GM12878 (cell line): ENCODE data around the gene SAAL1. TPM values are rescaled to one million over a fixed set of nuclear protein-coding genes. Genes with fewer than 3 reads are reported as not detected.

Experiments
- ATAC-seq: fragments of 200-7000 bp; cut with Tn5 transposase; 3 replicates; pipeline ENCODE4 v1.9.1; 2020; ENCODE audit warnings: mild to moderate bottlenecking, moderate library complexity
- BruUV-seq: library from RNA; stranded (reverse); fragments of 400-500 nt; replicated peaks from 2 replicates; lab custom pipeline; 2021; lab: Mats Ljungman, UMichigan
- CTCF ChIA-PET: fragments of 300-600 bp; sonication (Branson Sonifier 250); formaldehyde crosslinking; extraction: SDS; loops from one replicate; lab custom pipeline; 2021; ENCODE audit warnings: inconsistent platforms; lab: Yijun Ruan, JAX
- POLR2A ChIA-PET: fragments of 350-600 bp; formaldehyde crosslinking; extraction: SDS; loops from one replicate; lab custom pipeline; 2021; ENCODE audit warnings: inconsistent platforms; lab: Charles Lee
- RAD21 ChIA-PET: fragments of 300-600 bp; sonication (Branson Sonifier 250); formaldehyde crosslinking; loops from one replicate; lab custom pipeline; 2023; ENCODE audit warnings: antibody characterized with exemption; ENCODE audit not compliant: unreplicated experiment; lab: Charles Lee
- SMC1A ChIA-PET: fragments of 300-600 bp; sonication (Branson Sonifier 250); formaldehyde crosslinking; loops from one replicate; lab custom pipeline; 2023; ENCODE audit not compliant: unreplicated experiment, uncharacterized antibody; lab: Charles Lee
- DNase-seq: peaks from one replicate; pipeline ENCODE4 v3.0.0-alpha.2; 2011; ENCODE audit warnings: low read depth, low spot score
- FAIRE-seq: peaks from 3 replicates; lab custom pipeline; 2011; peaks lifted over from hg19 to GRCh38; lab: Jason Lieb, UNC
- H2AFZ ChIP-seq: 2 replicates; pipeline ENCODE4 v1.6.0; 2011; ENCODE audit warnings: low read depth, low read length, control low read depth; ENCODE audit not compliant: control insufficient read depth
- H3K27ac ChIP-seq: 2 replicates; pipeline ENCODE4 v1.5.1; 2011; ENCODE audit warnings: control low read depth; ENCODE audit not compliant: control insufficient read depth, insufficient read depth
- H3K27me3 ChIP-seq, 2 experiments: replicated peaks in 1 of 2; 2 replicates each; pipeline versions ENCODE4 v1.6.0 to v1.6.1; 2011; ENCODE audit warnings: low read length in 1 of 2; ENCODE audit not compliant: control insufficient read depth in 2 of 2, insufficient read depth in 2 of 2
- H3K36me3 ChIP-seq, 2 experiments: 2 replicates each; pipeline ENCODE4 v1.5.1; 2011; ENCODE audit warnings: low read length in 1 of 2; ENCODE audit not compliant: control insufficient read depth in 2 of 2, insufficient read depth in 2 of 2
- H3K4me1 ChIP-seq: 2 replicates; pipeline ENCODE4 v1.6.1; 2011; ENCODE audit warnings: mild to moderate bottlenecking, low read length, moderate library complexity, mixed read lengths; ENCODE audit not compliant: control insufficient read depth, insufficient read depth
- H3K4me2 ChIP-seq: 2 replicates; pipeline ENCODE4 v1.6.0; 2011; ENCODE audit warnings: control low read depth; ENCODE audit not compliant: control insufficient read depth, insufficient read depth
- H3K4me3 ChIP-seq: fragments of 200-600 bp; sonication (generic); 2 replicates; pipeline ENCODE4 v1.5.1; 2016
- H3K79me2 ChIP-seq: 2 replicates; pipeline ENCODE4 v1.6.0; 2011; ENCODE audit warnings: low read length; ENCODE audit not compliant: control insufficient read depth, insufficient read depth
- H3K9ac ChIP-seq: 2 replicates; pipeline ENCODE4 v1.8.0; 2011; ENCODE audit warnings: low read length, control low read depth, mixed read lengths; ENCODE audit not compliant: control insufficient read depth, insufficient read depth
- H3K9me3 ChIP-seq: replicated peaks from 3 replicates; pipeline ENCODE4 v1.5.1; 2011; ENCODE audit warnings: mild to moderate bottlenecking, low read length; ENCODE audit not compliant: control insufficient read depth, insufficient read depth
- H4K20me1 ChIP-seq: 2 replicates; pipeline ENCODE4 v1.6.0; 2011; ENCODE audit not compliant: control insufficient read depth, insufficient read depth
- CREB1 ChIP-seq: IDR thresholded peaks from 2 replicates; pipeline ENCODE4 v1.6.1; 2012; ENCODE audit warnings: low read depth, mild to moderate bottlenecking, inconsistent platforms
- ESRRA ChIP-seq: IDR thresholded peaks from 2 replicates; pipeline ENCODE4 v1.6.1; 2012; ENCODE audit warnings: mild to moderate bottlenecking, low read length, improper control_type of control experiment
- GATAD2B ChIP-seq: fragments of 450-650 bp; conservative IDR thresholded peaks from 2 replicates; pipeline ENCODE4 v1.6.1; 2017; ENCODE audit warnings: low read depth, mild to moderate bottlenecking, moderate library complexity
- IKZF1 ChIP-seq: fragments of 450-650 bp; conservative IDR thresholded peaks from 2 replicates; pipeline ENCODE4 v1.6.1; 2017; ENCODE audit warnings: antibody characterized with exemption, mild to moderate bottlenecking
- SIX5 ChIP-seq: IDR thresholded peaks from 2 replicates; pipeline ENCODE4 v1.6.1; 2011; ENCODE audit warnings: mild to moderate bottlenecking, low read depth, low read length, moderate library complexity; ENCODE audit not compliant: severe bottlenecking
- SMAD1 ChIP-seq: fragments of 450-650 bp; IDR thresholded peaks from 2 replicates; pipeline ENCODE4 v1.6.1; 2018; ENCODE audit warnings: mild to moderate bottlenecking, low read depth; ENCODE audit not compliant: partially characterized antibody
- YBX1 ChIP-seq: fragments of 450-650 bp; IDR thresholded peaks from 2 replicates; pipeline ENCODE4 v1.6.1; 2016; ENCODE audit warnings: antibody characterized with exemption
- WGBS: methylation state at CpG from one replicate; pipeline ENCODE4 v1.1.6; 2016; ENCODE audit warnings: low lambda C conversion rate; ENCODE audit not compliant: insufficient replicate concordance, insufficient coverage; ENCODE audit errors: missing lambda C conversion rate; 5-methylcytosine and 5-hydroxymethylcytosine counted together
- in situ Hi-C: fragments of 300-500 bp; cut with MboI; formaldehyde crosslinking; loops from 9 replicates; pipeline ENCODE4 v1.14.3; 2018; ENCODE audit warnings: mixed read lengths
- intact Hi-C: fragments of 100-400 bp; cut with micrococcal nuclease; formaldehyde crosslinking; loops from one replicate; pipeline ENCODE4 v1.14.2; 2022; ENCODE audit not compliant: unreplicated experiment
- polyA plus RNA-seq, 11 experiments: library from polyadenylated mRNA; depleted of rRNA in 4 of 11; unstranded in 6 of 11; stranded (reverse) in 5 of 11; fragments of >200 nt; fragmentation: Nextera tagmentation in 4 of 11; fragmentation: Illumina TruSeq in 1 of 11; extraction: Ambion mirVana in 4 of 11; extraction: Trizol in 1 of 11; gene quantifications; 1 replicate in 1 of 11; 2 replicates in 10 of 11; pipeline versions ENCODE4 v1.2.1 to v1.2.3, GENCODE V29; 2011 to 2016; ENCODE audit warnings: inconsistent platforms in 2 of 11, missing spikeins in 2 of 11, low read depth in 1 of 11
- total RNA-seq, 4 experiments: library from RNA; depleted of rRNA in 3 of 4; stranded (reverse); fragments of >200 nt in 3 of 4; fragmentation: Illumina TruSeq in 1 of 4; extraction: Trizol in 1 of 4; gene quantifications; 2 replicates each; pipeline versions ENCODE4 v1.2.1 to v1.2.3, GENCODE V29; 2013 to 2021
- TF ChIP-seq, protein P1 (sequence below): IDR thresholded peaks from 2 replicates; pipeline ENCODE4 v1.6.1; 2012; ENCODE audit warnings: low read depth, low read length, improper control_type of control experiment
- TF ChIP-seq, protein P2 (sequence below): fragments of 450-650 bp; formaldehyde crosslinking; IDR thresholded peaks from 2 replicates; pipeline ENCODE4 v1.4.0; 2022; ENCODE audit warnings: mild to moderate bottlenecking, moderate library complexity
- TF ChIP-seq, protein P3 (sequence below): fragments of 450-650 bp; IDR thresholded peaks from 2 replicates; pipeline ENCODE4 v1.6.1; 2017; ENCODE audit warnings: borderline replicate concordance
- TF ChIP-seq, protein P4 (sequence below): fragments of 450-650 bp; IDR thresholded peaks from 2 replicates; pipeline ENCODE4 v1.6.1; 2017; ENCODE audit warnings: mild to moderate bottlenecking, low read depth, inconsistent platforms; ENCODE audit not compliant: poor library complexity, severe bottlenecking
- TF ChIP-seq, protein P5 (sequence below): fragments of 450-650 bp; IDR thresholded peaks from 2 replicates; pipeline ENCODE4 v1.6.1; 2017; ENCODE audit warnings: antibody characterized with exemption, mild to moderate bottlenecking, moderate library complexity

The SAAL1 gene
- total and polyA plus RNA-seq, 10 of the 15 experiments (the other 5 are each of a cell fraction or from before 2014, with no cell fraction given) = 26.3 to 59.4 (median 43.8) TPM

DNA sequence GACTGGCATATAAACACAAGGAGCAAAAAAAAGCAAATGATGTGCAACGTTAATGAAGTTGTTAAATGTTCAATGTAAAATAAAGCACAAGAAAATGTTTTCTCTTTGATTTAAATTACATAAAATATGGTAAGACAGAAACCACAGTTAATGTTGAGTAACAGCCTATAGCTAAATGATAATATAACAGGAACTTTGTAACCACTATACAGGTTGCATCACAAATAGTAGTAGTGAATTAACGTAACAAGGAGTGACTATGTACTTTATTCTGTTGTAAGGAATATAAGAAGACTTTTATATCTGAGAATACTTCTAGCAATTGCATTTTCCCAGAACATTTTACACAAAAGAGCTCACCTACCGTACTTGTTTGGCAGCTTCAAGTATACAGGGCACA, 16.9 kb downstream of the SAAL1 start:
- no peaks in the 10 kb centered on the region for H3K9me3 ChIP-seq
- H3K4me3 ChIP-seq = no peak overlapping the region
- H3K27me3 ChIP-seq = no peaks in the 10 kb centered on the region
- ChIA-PET POLR2A (no interaction called here), SMC1A (interaction anchor here (1.4 to 2.2 kb wide), 2 partner anchors 17 to 27 kb away, joined by 5 to 6 read pairs; partner anchors contain the start of gene SAAL1), CTCF (interaction anchor here (0.9 to 1.2 kb wide), 3 partner anchors 14 to 98 kb away, joined by 3 to 4 read pairs (median 3); no protein-coding TSS in a partner anchor), RAD21 (no interaction called here)
- no TSS peak for BruUV-seq
- no peaks in the 10 kb centered on the region for H3K4me1 ChIP-seq
- in situ Hi-C loops (no loop called here), intact Hi-C loops (no loop called here)
- H4K20me1 ChIP-seq = no peaks in the 10 kb centered on the region
- DNase-seq = no peak
- H3K9ac ChIP-seq = no peak overlapping the region
- H3K79me2 ChIP-seq = no peaks in the 10 kb centered on the region
- no peak overlapping the region for H3K4me2 ChIP-seq
- no peak for FAIRE-seq
- H2AFZ ChIP-seq = no peak overlapping the region
- no peak for ATAC-seq
- WGBS = 97% methylated on average over 3 of the region's 3 CpGs
- H3K27ac ChIP-seq = no peak overlapping the region
- peaks cover 0 to 8% of the 10 kb centered on the region in 2 experiments for H3K36me3 ChIP-seq
- TF ChIP-seq, protein P1, sequence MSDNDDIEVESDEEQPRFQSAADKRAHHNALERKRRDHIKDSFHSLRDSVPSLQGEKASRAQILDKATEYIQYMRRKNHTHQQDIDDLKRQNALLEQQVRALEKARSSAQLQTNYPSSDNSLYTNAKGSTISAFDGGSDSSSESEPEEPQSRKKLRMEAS = no peak
- no peak for TF ChIP-seq GATAD2B
- no peak for TF ChIP-seq SMAD1
- no peak for TF ChIP-seq IKZF1
- TF ChIP-seq, protein P2, sequence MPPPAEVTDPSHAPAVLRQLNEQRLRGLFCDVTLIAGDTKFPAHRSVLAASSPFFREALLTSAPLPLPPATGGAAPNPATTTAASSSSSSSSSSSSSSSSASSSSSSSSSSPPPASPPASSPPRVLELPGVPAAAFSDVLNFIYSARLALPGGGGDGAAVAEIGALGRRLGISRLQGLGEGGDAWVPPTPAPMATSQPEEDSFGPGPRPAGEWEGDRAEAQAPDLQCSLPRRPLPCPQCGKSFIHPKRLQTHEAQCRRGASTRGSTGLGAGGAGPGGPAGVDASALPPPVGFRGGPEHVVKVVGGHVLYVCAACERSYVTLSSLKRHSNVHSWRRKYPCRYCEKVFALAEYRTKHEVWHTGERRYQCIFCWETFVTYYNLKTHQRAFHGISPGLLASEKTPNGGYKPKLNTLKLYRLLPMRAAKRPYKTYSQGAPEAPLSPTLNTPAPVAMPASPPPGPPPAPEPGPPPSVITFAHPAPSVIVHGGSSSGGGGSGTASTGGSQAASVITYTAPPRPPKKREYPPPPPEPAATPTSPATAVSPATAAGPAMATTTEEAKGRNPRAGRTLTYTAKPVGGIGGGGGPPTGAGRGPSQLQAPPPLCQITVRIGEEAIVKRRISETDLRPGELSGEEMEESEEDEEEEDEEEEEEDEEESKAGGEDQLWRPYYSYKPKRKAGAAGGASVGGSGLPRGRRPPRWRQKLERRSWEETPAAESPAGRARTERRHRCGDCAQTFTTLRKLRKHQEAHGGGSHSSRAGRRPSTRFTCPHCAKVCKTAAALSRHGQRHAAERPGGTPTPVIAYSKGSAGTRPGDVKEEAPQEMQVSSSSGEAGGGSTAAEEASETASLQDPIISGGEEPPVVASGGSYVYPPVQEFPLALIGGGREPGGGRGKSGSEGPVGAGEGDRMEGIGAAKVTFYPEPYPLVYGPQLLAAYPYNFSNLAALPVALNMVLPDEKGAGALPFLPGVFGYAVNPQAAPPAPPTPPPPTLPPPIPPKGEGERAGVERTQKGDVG (CRISPR knock-in tag) = no peak
- TF ChIP-seq CREB1 = no peak
- TF ChIP-seq, protein P3, sequence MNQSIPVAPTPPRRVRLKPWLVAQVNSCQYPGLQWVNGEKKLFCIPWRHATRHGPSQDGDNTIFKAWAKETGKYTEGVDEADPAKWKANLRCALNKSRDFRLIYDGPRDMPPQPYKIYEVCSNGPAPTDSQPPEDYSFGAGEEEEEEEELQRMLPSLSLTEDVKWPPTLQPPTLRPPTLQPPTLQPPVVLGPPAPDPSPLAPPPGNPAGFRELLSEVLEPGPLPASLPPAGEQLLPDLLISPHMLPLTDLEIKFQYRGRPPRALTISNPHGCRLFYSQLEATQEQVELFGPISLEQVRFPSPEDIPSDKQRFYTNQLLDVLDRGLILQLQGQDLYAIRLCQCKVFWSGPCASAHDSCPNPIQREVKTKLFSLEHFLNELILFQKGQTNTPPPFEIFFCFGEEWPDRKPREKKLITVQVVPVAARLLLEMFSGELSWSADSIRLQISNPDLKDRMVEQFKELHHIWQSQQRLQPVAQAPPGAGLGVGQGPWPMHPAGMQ = no peak
- TF ChIP-seq YBX1 = no peak
- no peak for TF ChIP-seq ESRRA
- TF ChIP-seq SIX5 = no peak
- TF ChIP-seq, protein P4, sequence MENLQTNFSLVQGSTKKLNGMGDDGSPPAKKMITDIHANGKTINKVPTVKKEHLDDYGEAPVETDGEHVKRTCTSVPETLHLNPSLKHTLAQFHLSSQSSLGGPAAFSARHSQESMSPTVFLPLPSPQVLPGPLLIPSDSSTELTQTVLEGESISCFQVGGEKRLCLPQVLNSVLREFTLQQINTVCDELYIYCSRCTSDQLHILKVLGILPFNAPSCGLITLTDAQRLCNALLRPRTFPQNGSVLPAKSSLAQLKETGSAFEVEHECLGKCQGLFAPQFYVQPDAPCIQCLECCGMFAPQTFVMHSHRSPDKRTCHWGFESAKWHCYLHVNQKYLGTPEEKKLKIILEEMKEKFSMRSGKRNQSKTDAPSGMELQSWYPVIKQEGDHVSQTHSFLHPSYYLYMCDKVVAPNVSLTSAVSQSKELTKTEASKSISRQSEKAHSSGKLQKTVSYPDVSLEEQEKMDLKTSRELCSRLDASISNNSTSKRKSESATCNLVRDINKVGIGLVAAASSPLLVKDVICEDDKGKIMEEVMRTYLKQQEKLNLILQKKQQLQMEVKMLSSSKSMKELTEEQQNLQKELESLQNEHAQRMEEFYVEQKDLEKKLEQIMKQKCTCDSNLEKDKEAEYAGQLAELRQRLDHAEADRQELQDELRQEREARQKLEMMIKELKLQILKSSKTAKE = no peak
- TF ChIP-seq, protein P5, sequence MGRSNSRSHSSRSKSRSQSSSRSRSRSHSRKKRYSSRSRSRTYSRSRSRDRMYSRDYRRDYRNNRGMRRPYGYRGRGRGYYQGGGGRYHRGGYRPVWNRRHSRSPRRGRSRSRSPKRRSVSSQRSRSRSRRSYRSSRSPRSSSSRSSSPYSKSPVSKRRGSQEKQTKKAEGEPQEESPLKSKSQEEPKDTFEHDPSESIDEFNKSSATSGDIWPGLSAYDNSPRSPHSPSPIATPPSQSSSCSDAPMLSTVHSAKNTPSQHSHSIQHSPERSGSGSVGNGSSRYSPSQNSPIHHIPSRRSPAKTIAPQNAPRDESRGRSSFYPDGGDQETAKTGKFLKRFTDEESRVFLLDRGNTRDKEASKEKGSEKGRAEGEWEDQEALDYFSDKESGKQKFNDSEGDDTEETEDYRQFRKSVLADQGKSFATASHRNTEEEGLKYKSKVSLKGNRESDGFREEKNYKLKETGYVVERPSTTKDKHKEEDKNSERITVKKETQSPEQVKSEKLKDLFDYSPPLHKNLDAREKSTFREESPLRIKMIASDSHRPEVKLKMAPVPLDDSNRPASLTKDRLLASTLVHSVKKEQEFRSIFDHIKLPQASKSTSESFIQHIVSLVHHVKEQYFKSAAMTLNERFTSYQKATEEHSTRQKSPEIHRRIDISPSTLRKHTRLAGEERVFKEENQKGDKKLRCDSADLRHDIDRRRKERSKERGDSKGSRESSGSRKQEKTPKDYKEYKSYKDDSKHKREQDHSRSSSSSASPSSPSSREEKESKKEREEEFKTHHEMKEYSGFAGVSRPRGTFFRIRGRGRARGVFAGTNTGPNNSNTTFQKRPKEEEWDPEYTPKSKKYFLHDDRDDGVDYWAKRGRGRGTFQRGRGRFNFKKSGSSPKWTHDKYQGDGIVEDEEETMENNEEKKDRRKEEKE = no peak
